ENCODE results near the gene SPATS1.

The SPATS1 gene

GRCh38 chr6:44298864-44299263 lies 43.6 kb upstream of the SPATS1 start:
- no peak overlapping the region for H3K4me3 ChIP-seq (ENCODE audit: low read depth, low read length)
- no peak for DNase-seq (ENCODE audit: low read depth)
- TF ChIP-seq CTCF (IDR thresholded peaks at IDR 0.05; ENCODE audit: control insufficient read depth, extremely low read depth, insufficient read depth) = no peak

GRCh38 chr6:44300292-44300823 lies 42.1 kb upstream of the SPATS1 start:
- no peak overlapping the region for H3K4me3 ChIP-seq (ENCODE audit: low read depth, low read length)
- DNase-seq (ENCODE audit: low read depth) = no peak
- TF ChIP-seq CTCF (IDR thresholded peaks at IDR 0.05; ENCODE audit: control insufficient read depth, extremely low read depth, insufficient read depth) = no peak

GRCh38 chr6:44301106-44301505 lies 41.3 kb upstream of the SPATS1 start:
- DNase-seq (ENCODE audit: low read depth) = no peak
- no peak for TF ChIP-seq CTCF (IDR thresholded peaks at IDR 0.05; ENCODE audit: control insufficient read depth, extremely low read depth, insufficient read depth)
- H3K4me3 ChIP-seq (ENCODE audit: low read depth, low read length) = no peak overlapping the region

GRCh38 chr6:44301782-44302564 lies 40.5 kb upstream of the SPATS1 start:
- no peak for TF ChIP-seq CTCF (IDR thresholded peaks at IDR 0.05; ENCODE audit: control insufficient read depth, extremely low read depth, insufficient read depth)
- H3K4me3 ChIP-seq (ENCODE audit: low read depth, low read length) = no peak overlapping the region
- no peak for DNase-seq (ENCODE audit: low read depth)

GRCh38 chr6:44302856-44303255 lies 39.6 kb upstream of the SPATS1 start:
- no peak overlapping the region for H3K4me3 ChIP-seq (ENCODE audit: low read depth, low read length)
- no peak for DNase-seq (ENCODE audit: low read depth)
- TF ChIP-seq CTCF (IDR thresholded peaks at IDR 0.05; ENCODE audit: control insufficient read depth, extremely low read depth, insufficient read depth) = no peak

- no peak for DNase-seq (ENCODE audit: low read depth)
- no peak for TF ChIP-seq CTCF (IDR thresholded peaks at IDR 0.05; ENCODE audit: control insufficient read depth, extremely low read depth, insufficient read depth)
- H3K4me3 ChIP-seq (ENCODE audit: low read depth, low read length) = no peak overlapping the region
Observed at GRCh38 chr6:44303842-44304241, 38.6 kb upstream of the SPATS1 start.

Data from LNCaP clone FGC (cell line).